Bronchial epithelial cell (primary cell): ENCODE data around the gene PAX7. TPM values are rescaled to one million over a fixed set of nuclear protein-coding genes. Genes with fewer than 3 reads are reported as not detected.
A peak's percentile ranks its signal among the peaks of the same experiment; 100 is the strongest.

Experiments
- DNase-seq: peaks from one replicate; pipeline ENCODE4 v3.0.0-alpha.2; 2010; ENCODE audit warnings: low read depth
- FAIRE-seq: peaks from 2 replicates; lab custom pipeline; 2011; peaks lifted over from hg19 to GRCh38; lab: Jason Lieb, UNC
- H3K27me3 ChIP-seq: 2 replicates; pipeline ENCODE4 v1.5.1; 2011; ENCODE audit warnings: low read length; ENCODE audit not compliant: control insufficient read depth, insufficient read depth
- H3K36me3 ChIP-seq: 2 replicates; pipeline ENCODE4 v1.5.1; 2011; ENCODE audit warnings: low read length; ENCODE audit not compliant: control insufficient read depth, insufficient read depth
- H3K4me3 ChIP-seq: 2 replicates; pipeline ENCODE4 v1.5.1; 2011; ENCODE audit warnings: mild to moderate bottlenecking, low read depth, low read length, control low read depth
- CTCF ChIP-seq: IDR thresholded peaks from 2 replicates; pipeline ENCODE4 v1.5.1; 2011; ENCODE audit warnings: mild to moderate bottlenecking, moderate library complexity, low read length, control low read depth, inconsistent platforms; ENCODE audit not compliant: insufficient read depth, severe bottlenecking
- total RNA-seq: library from RNA; depleted of rRNA; stranded (reverse); fragments of >200 nt; gene quantifications from 2 replicates; pipeline ENCODE4 v1.2.1, GENCODE V29; 2014

Gene PAX7
- total RNA-seq, 1 donor from 2014 or later: not detected

- peaks cover 2% of the 10 kb centered on the region for H3K27me3 ChIP-seq
- H3K36me3 ChIP-seq: no peaks in the 10 kb centered on the region
- no peak overlapping the region for H3K4me3 ChIP-seq
- FAIRE-seq (peak; percentile 82), DNase-seq (no peak)
- TF ChIP-seq CTCF: no peak
Measured at GRCh38 chr1:18792747-18793146, 162.1 kb downstream of the PAX7 start.

GRCh38 chr1:18793164-18793563, 162.5 kb downstream of the PAX7 start:
- Histone ChIP-seq H3K36me3 (no peaks in the 10 kb centered on the region), H3K4me3 (no peak overlapping the region), H3K27me3 (peaks cover 2% of the 10 kb centered on the region)
- FAIRE-seq (no peak), DNase-seq (no peak)
- TF ChIP-seq CTCF: no peak

GRCh38 chr1:18794051-18794450, 163.4 kb downstream of the PAX7 start:
- H3K4me3 ChIP-seq: no peak overlapping the region
- DNase-seq (no peak), FAIRE-seq (no peak)
- no peaks in the 10 kb centered on the region for H3K36me3 ChIP-seq
- no peak for TF ChIP-seq CTCF
- H3K27me3 ChIP-seq: peaks cover 2% of the 10 kb centered on the region

- peaks cover 2% of the 10 kb centered on the region for H3K27me3 ChIP-seq
- FAIRE-seq: no peak
Measured at GRCh38 chr1:18794561-18794960, 163.9 kb downstream of the PAX7 start.

GRCh38 chr1:18795002-18795689, 164.5 kb downstream of the PAX7 start:
- Histone ChIP-seq H3K4me3 (no peak overlapping the region), H3K27me3 (peaks cover 2% of the 10 kb centered on the region), H3K36me3 (no peaks in the 10 kb centered on the region)
- DNase-seq: no peak
- no peak for TF ChIP-seq CTCF
- FAIRE-seq: no peak

More at GRCh38 chr1:18794561-18794960, 163.9 kb downstream of the PAX7 start:
- no peak for DNase-seq
- Histone ChIP-seq H3K36me3 (no peaks in the 10 kb centered on the region), H3K4me3 (no peak overlapping the region)
- no peak for TF ChIP-seq CTCF

- DNase-seq (no peak), FAIRE-seq (no peak)
- TF ChIP-seq CTCF: no peak
- no peak overlapping the region for H3K4me3 ChIP-seq
- H3K36me3 ChIP-seq: no peaks in the 10 kb centered on the region
- peaks cover 2% of the 10 kb centered on the region for H3K27me3 ChIP-seq
Measured at GRCh38 chr1:18796950-18797349, 166.3 kb downstream of the PAX7 start.
